IPS DF 6.9 (cell line): ENCODE results near the gene LIMS2.

Source experiments
- DNase-seq: peaks from one replicate; pipeline ENCODE4 v3.0.0-alpha.2; 2013; ENCODE audit warnings: low read depth, low spot score
- H3K27ac ChIP-seq: one replicate; pipeline ENCODE4 v1.5.1; 2013; ENCODE audit warnings: low read length, control low read depth
- H3K27me3 ChIP-seq: 2 replicates; pipeline ENCODE4 v1.6.1; 2013; ENCODE audit warnings: mild to moderate bottlenecking, low read length; ENCODE audit not compliant: control insufficient read depth, insufficient read depth
- H3K36me3 ChIP-seq: 2 replicates; pipeline ENCODE4 v1.6.1; 2013; ENCODE audit warnings: low read length; ENCODE audit not compliant: control insufficient read depth, insufficient read depth
- H3K4me1 ChIP-seq: 2 replicates; pipeline ENCODE4 v1.6.1; 2013; ENCODE audit warnings: low read length; ENCODE audit not compliant: control insufficient read depth, insufficient read depth
- H3K4me3 ChIP-seq: 2 replicates; pipeline ENCODE4 v1.5.1; 2013; ENCODE audit warnings: mild to moderate bottlenecking, low read length
- H3K9me3 ChIP-seq: 2 replicates; pipeline ENCODE4 v1.6.1; 2013; ENCODE audit warnings: low read length, inconsistent platforms; ENCODE audit not compliant: control insufficient read depth, insufficient read depth
- WGBS: extraction: QIAGEN DNeasy Blood & Tissue Kit; methylation state at CpG from one replicate; pipeline ENCODE4 v1.1.7; 2013; ENCODE audit warnings: mixed read lengths, missing lambda C conversion rate; ENCODE audit not compliant: insufficient read length, insufficient coverage; 5-methylcytosine and 5-hydroxymethylcytosine counted together

LIMS2 gene

GRCh38 chr2:127675331-127676261 lies at the start of gene LIMS2:
Gene LIMS2 (minus strand): TSS chr2:127675530. CDS start chr2:127675024, 506 bp downstream.
- no peaks in the 10 kb centered on the region for H3K36me3 ChIP-seq
- no peak within 1 kb of the TSS for H3K27ac ChIP-seq
- H3K4me1 ChIP-seq: peaks cover 6% of the 10 kb centered on the region; the same call in 1 of the 2 replicates
- H3K9me3 ChIP-seq: no peaks in the 10 kb centered on the region
- no CpG with 5 or more reads among the region's 56 CpGs for WGBS
- H3K27me3 ChIP-seq: peaks cover 15% of the 10 kb centered on the region; the same call in 1 of the 2 replicates
- H3K4me3 ChIP-seq: peak within 1 kb of the TSS; percentile 67; the same call in 1 of the 2 replicates
- no peak for DNase-seq

GRCh38 chr2:127722807-127723206 lies 47.5 kb upstream of the LIMS2 start:
- Histone ChIP-seq H3K27ac (no peak overlapping the region), H3K4me3 (no peak overlapping the region), H3K4me1 (no peaks in the 10 kb centered on the region), H3K9me3 (no peaks in the 10 kb centered on the region), H3K36me3 (peaks cover 18% of the 10 kb centered on the region; the same call in 1 of the 2 replicates), H3K27me3 (no peaks in the 10 kb centered on the region)
- no CpG with 5 or more reads among the region's 3 CpGs for WGBS
- no peak for DNase-seq

- WGBS: no CpG with 5 or more reads among the region's 2 CpGs
- Histone ChIP-seq H3K9me3 (no peaks in the 10 kb centered on the region), H3K36me3 (peaks cover 18% of the 10 kb centered on the region), H3K27me3 (no peaks in the 10 kb centered on the region), H3K27ac (no peak overlapping the region), H3K4me3 (no peak overlapping the region), H3K4me1 (no peaks in the 10 kb centered on the region)
- DNase-seq: no peak
These were observed 46.6 kb upstream of the LIMS2 start for GRCh38 chr2:127721978-127722355.

- Histone ChIP-seq H3K4me3 (no peak overlapping the region), H3K4me1 (no peaks in the 10 kb centered on the region), H3K27me3 (no peaks in the 10 kb centered on the region), H3K9me3 (no peaks in the 10 kb centered on the region), H3K27ac (no peak overlapping the region), H3K36me3 (peaks cover 24% of the 10 kb centered on the region)
- WGBS: no CpG with 5 or more reads among the region's 6 CpGs
- DNase-seq: no peak
These were observed 46.1 kb upstream of the LIMS2 start for GRCh38 chr2:127721311-127721977.

- no peak for DNase-seq
- no CpG with 5 or more reads among the region's 13 CpGs for WGBS
- Histone ChIP-seq H3K4me3 (no peak overlapping the region), H3K27ac (no peak overlapping the region), H3K9me3 (no peaks in the 10 kb centered on the region), H3K4me1 (no peaks in the 10 kb centered on the region), H3K27me3 (no peaks in the 10 kb centered on the region), H3K36me3 (peaks cover 26% of the 10 kb centered on the region)
These were observed 44.2 kb upstream of the LIMS2 start for GRCh38 chr2:127719301-127720218.

- DNase-seq: no peak
- Histone ChIP-seq H3K36me3 (peaks cover 31% of the 10 kb centered on the region), H3K9me3 (no peaks in the 10 kb centered on the region), H3K4me3 (no peak overlapping the region), H3K4me1 (no peaks in the 10 kb centered on the region), H3K27ac (no peak overlapping the region), H3K27me3 (no peaks in the 10 kb centered on the region)
- no CpG with 5 or more reads among the region's 4 CpGs for WGBS
These were observed 42.9 kb upstream of the LIMS2 start for GRCh38 chr2:127718271-127718670.

GRCh38 chr2:127715778-127716449 lies 40.6 kb upstream of the LIMS2 start:
- Histone ChIP-seq H3K4me1 (no peaks in the 10 kb centered on the region), H3K27me3 (no peaks in the 10 kb centered on the region), H3K27ac (no peak overlapping the region), H3K9me3 (no peaks in the 10 kb centered on the region), H3K36me3 (peaks cover 25% of the 10 kb centered on the region), H3K4me3 (no peak overlapping the region)
- DNase-seq: no peak
- no CpG with 5 or more reads among the region's 14 CpGs for WGBS

- H3K4me1 ChIP-seq: no peaks in the 10 kb centered on the region
- peaks cover 26% of the 10 kb centered on the region for H3K36me3 ChIP-seq
- no peak for DNase-seq
- H3K4me3 ChIP-seq: no peak overlapping the region
- no peak overlapping the region for H3K27ac ChIP-seq
- H3K9me3 ChIP-seq: no peaks in the 10 kb centered on the region
- no peaks in the 10 kb centered on the region for H3K27me3 ChIP-seq
- WGBS: no CpG with 5 or more reads among the region's 25 CpGs
These were observed 38.2 kb upstream of the LIMS2 start for GRCh38 chr2:127713562-127713961.

- DNase-seq: no peak
- peaks cover 32% of the 10 kb centered on the region for H3K36me3 ChIP-seq
- no CpG with 5 or more reads among the region's 2 CpGs for WGBS
These were observed 37.7 kb upstream of the LIMS2 start for GRCh38 chr2:127712999-127713398.

More at GRCh38 chr2:127712999-127713398, 37.7 kb upstream of the LIMS2 start:
- H3K27me3 ChIP-seq: no peaks in the 10 kb centered on the region
- no peak overlapping the region for H3K4me3 ChIP-seq
- no peaks in the 10 kb centered on the region for H3K9me3 ChIP-seq
- no peak overlapping the region for H3K27ac ChIP-seq
- no peaks in the 10 kb centered on the region for H3K4me1 ChIP-seq
